Activated CD8-positive, alpha-beta memory T cell treated with anti-CD3 and anti-CD28 coated beads for 4 hours (primary cell): ENCODE data around the gene TEC.

ENCODE experiments used
- DNase-seq, 2 donors: peaks; one replicate each; pipeline ENCODE4 v3.0.0-alpha.2; 2020; ENCODE audit warnings: low read depth in 2 of 2

The TEC gene

GRCh38 chr4:48269861-48270522 lies 354 bp upstream of the TEC start:
- peak; percentile 75 to 78 for DNase-seq

- no peak for DNase-seq
Measured at GRCh38 chr4:48267574-48267973, 2.1 kb downstream of the TEC start.

- no peak for DNase-seq
Measured at GRCh38 chr4:48266781-48267180, 2.9 kb downstream of the TEC start.

DNA sequence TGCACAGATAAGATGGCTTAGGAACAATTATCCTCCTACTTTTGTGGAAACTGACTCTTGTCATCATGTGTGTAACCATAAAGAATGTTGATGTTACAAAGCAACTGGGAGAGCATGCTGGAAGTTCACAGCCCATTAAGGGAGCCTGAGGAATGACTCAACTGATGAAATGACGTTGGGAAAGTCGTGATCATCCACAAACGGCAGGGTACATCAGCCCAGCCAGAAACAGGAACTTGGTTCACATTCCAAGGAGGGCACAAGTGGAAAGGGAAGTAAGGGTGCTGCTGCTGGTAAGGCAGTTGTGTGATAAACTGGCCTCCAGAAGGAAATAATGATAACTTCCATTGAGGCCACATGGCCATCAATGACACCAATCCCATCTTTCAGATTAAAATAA lies 6.7 kb downstream of the TEC start:
- DNase-seq, result no peak

GRCh38 chr4:48262484-48262883 lies 7.2 kb downstream of the TEC start:
- no peak for DNase-seq

- DNase-seq, result no peak
Measured at GRCh38 chr4:48261281-48261680, 8.4 kb downstream of the TEC start.

GRCh38 chr4:48259748-48260147 lies 9.9 kb downstream of the TEC start:
- no peak for DNase-seq

DNA sequence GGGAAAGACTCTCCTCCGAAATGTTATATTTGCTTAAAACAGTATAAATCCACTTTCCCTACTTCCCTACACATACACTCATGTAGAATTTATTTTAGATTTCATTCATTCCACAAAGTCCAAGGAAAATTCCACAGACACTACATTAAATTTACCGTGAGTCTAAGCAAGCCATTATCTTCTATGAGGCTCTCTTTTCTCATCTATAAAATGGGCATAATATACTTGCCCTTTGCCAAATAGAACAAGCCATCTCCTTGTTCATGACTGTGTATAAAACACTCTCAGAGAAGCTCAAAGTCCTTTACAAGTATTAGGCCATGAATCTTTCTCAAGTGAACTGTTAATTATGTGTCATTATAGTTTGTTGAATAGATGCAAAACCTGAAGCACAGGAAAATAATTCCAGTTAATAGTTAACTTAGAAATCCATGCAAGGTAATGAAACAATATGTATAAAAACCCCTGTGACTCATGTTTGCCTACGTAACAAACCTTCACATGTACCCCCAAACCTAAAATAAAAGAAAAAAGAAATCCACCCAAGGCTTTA lies 10.7 kb downstream of the TEC start:
- DNase-seq, result no peak

- DNase-seq, result no peak
Measured at GRCh38 chr4:48255959-48256342, 13.7 kb downstream of the TEC start.

GRCh38 chr4:48255072-48255958 lies 14.3 kb downstream of the TEC start:
- DNase-seq, result no peak

DNA sequence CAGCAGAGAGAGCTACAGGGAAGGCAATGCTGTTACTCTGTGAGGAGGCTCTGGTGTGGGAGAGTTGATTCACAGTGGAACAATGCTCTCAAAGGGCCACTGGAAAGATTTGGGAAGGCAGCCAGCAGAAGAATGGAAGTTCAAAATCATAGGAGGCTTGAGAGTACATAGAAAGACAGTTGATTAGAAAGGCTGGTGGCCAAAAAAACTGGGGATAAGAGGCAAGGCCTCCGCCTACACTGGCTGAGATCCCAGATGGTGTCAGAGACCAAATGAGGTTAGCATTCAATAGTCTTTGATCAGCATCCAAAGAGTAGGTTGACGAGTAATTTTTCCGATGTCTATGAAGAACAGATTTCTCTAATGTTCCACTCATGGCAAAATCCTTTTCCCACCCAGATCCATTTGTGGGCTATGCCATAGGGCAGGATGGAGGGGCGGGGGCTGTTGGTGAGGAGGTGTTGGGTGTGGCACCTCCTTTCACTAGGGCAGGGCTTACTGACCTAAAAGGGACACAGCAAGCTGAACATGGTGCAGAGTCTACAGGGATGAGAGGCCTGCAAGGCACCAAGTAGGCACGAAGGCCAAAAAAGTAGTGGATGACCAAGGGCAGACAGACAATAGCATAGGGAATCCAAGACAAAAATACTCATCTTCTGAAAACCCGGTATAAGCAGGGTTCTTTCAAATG lies 15.1 kb downstream of the TEC start:
- DNase-seq, result no peak

- DNase-seq, result no peak
Measured at GRCh38 chr4:48252313-48252712, 17.3 kb downstream of the TEC start.

DNA sequence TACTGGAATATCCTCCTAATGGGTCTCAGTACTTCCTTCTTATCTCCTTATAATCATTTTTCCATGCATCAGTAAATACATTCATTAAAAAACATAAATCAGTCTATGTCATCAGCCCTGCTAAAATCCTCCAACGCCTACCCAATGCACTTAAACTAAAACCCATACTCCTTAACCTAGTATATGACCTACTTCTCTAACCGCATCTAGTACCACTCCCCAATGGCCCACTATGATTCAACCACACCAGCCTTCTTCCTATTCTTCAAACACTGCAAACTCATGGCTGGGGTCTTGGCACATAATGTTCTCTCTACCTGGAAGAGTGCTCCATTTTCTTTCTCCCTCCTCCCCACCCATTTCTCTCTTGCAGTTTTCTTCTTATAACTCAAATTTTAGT lies 18.7 kb downstream of the TEC start:
- DNase-seq, result no peak

GRCh38 chr4:48250343-48250742 lies 19.3 kb downstream of the TEC start:
- no peak for DNase-seq

GRCh38 chr4:48249378-48249777 lies 20.3 kb downstream of the TEC start:
- no peak for DNase-seq

- no peak for DNase-seq
Measured at GRCh38 chr4:48248559-48248953, 21.1 kb downstream of the TEC start.

DNA sequence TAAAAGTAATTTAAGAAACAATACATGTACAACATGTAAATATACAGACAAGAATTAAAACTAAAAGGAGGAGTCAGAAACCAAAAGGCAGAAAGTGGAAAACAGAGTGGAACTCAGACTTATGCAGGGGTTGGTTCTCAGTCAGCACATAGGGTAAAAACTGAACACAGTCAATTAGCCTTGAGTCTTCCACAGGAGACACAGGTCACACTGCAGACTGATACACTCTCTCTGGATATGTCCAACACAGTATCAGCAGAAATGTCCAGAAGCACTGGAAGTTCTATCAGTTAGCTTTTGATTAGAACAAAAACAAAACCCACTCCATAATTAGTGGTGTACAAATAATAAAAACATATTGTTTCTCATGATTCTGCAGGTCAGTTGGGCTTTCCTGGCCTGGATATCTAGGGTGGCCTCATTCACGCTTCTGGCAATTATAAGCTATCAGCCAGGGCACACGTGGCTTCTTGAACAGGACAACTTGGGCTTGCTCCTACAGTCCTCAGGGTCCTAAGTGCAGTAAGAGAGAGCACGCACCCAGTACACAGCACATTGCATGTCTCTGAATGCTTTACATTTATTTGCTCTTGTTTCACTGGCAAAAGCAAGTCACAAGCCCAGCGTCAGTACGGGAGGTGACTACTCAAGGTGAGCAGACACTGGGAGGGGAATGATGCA lies 21.6 kb downstream of the TEC start:
- no peak for DNase-seq

- no peak for DNase-seq
Measured at GRCh38 chr4:48247142-48247877, 22.3 kb downstream of the TEC start.

GRCh38 chr4:48244665-48245064 lies 25.0 kb downstream of the TEC start:
- no peak for DNase-seq

- DNase-seq, result no peak
Measured at GRCh38 chr4:48243887-48244286, 25.8 kb downstream of the TEC start.

DNA sequence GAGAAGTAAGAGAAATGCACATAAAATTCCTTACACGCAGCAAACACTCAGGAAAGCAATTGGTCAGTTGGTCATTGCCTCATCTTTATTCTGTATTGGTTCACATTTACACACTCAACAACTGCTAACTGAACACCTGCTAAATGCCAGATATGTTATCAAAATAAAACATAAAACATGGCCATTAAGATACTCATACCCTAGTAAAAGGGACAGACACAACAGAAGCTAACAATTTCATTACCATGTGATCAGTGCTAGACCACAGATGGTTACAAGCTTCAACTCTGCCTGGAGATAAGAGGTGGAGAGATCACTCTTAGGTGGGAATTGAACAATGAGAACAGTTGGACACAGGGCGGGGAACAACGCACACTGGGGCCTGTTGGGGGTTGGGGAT lies 26.2 kb downstream of the TEC start:
- DNase-seq, result no peak
